HG02678 (cell line): ENCODE data around the gene MGAT3.

Experiments
- ATAC-seq: cut with Tn5 transposase; IDR thresholded peaks from one replicate; pipeline ENCODE4 v1.9.1; 2021; ENCODE audit warnings: mild to moderate bottlenecking, moderate library complexity; ENCODE audit not compliant: unreplicated experiment

MGAT3 gene

DNA sequence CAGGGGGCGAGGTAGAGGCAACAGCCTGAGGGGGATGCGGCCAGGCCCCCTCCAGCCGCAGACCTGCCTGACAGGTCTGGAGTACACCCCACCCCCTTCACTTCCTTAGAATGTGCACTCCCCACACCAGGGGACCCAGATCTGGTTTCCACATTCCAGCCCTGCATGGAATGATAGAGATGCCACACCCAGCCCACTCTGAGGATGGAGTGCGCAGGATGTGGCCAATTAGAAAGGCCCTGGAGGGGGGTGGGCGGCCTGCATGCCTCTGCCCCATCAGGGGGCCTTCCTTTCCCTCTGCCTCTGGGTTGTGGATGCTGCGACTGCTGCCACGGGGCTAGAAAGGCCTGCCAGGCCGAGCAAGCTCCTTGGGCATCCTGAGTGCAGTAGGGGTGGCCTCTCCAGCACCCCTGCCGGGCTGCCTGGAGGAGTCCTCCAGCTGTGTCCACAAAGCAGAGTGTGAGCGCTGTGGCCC is 28.2 kb upstream of the MGAT3 start:
- ATAC-seq: no peak

- ATAC-seq: no peak
Measured at GRCh38 chr22:39429186-39429585, 27.6 kb upstream of the MGAT3 start.

DNA sequence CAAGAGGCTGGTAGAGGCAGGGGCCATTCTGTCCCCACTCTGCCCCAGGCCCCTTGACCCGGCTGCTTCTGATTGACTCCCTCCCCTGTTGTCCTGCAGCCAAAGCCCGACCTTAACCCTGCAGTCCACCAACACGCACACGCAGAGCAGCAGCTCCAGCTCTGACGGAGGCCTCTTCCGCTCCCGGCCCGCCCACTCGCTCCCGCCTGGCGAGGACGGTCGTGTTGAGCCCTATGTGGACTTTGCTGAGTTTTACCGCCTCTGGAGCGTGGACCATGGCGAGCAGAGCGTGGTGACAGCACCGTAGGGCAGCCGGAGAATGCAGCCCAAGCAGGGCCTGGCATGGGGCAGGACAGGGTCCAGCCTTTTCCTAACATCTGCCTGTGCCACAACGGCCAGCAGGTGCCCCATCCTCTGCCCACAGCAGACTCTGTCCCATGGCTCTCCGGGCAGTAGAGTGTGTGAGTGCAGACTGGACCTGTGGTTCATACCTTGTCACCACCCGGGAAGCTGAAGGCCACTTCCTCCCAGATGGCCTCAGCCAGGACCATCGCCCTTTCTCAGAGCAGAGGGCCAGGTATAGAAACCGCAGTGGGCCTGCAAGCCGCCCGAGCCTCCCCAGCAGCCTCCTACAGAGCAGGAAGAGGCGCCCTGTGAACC is 26.8 kb upstream of the MGAT3 start:
- ATAC-seq: no peak

- ATAC-seq: no peak
Measured at GRCh38 chr22:39430576-39431150, 26.1 kb upstream of the MGAT3 start.

GRCh38 chr22:39431216-39431801 is 25.5 kb upstream of the MGAT3 start:
- ATAC-seq: no peak

DNA sequence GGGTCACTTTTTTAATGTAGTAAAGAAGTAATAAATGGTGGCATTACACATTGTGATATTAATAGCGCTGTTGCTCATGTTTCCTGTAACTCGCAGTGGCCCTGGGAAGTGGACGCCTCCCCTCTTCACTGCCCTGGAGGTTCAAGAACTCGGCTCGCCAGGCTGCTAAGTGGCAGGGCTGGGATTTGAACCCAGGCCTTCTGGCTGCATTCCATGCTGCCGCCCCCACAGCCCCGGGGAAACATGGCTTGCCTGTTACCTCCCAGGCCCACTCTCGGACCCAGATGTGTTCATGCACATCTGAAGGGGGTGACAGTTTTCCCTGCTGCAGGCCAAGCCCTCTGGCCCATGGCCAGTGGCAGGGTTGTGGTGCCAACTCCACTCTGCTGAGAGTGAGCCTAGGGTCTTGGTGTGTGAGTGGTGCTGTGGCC is 25.0 kb upstream of the MGAT3 start:
- no peak for ATAC-seq

DNA sequence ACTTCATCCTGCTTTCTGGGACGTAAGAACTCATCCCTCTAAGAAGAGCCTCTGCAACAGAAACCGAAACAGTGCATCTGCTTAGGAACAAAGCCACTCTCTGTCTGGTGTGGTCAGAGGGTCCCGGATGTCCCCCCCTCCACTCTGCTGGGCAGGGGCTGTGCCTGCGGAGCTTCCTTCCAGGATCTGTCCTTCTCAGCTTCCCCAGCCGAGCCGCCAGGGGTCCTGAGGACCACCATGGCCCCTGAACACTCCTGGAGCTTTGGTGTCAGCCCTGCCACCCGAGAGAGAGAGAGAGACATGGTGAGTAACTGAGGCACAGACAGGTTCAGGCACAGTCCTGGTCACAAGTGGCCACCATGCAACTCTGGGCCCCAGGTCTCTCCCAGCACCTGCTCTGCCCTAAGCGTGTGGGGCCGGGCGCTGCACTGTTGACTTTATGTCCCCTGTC is 24.4 kb upstream of the MGAT3 start:
- ATAC-seq: no peak

DNA sequence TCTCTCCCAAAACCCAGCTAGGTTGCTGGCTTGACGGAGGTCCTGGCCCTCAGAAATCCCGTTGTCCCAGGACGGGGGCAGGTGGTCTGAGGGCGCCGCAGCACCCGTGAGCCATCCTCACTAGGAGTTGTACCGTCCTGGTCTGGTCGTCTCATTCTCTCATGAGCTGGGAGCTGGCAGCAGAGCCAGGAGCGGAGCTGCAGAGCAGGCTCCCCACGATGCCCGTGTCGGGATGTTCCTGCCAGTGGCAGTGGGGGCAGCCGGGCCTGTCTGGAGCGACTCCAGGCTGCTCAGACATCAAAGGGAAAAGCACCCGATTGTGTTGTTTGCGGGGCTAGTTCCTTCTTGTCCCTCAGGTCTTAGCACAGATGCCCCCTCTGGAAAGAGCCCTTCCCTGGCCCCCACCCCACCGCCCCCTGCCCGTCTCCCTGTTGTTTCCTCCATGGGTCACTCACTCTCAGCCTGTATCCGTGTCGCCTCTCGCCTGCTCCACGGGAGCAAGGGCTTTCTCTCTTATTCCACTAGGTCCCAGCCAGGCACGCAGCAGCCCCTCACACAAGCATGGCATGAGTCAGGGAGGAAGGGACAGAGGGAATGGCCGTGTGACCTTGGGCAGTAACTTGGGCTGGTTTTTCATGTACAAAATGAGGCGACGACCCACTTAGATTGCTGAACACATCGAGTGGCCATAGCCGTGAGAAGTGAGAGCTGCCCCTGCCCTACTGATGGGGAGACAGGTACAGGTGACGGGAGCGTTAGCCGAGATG is 23.2 kb upstream of the MGAT3 start:
- no peak for ATAC-seq

- ATAC-seq: no peak
Measured at GRCh38 chr22:39434243-39434653, 22.6 kb upstream of the MGAT3 start.

- no peak for ATAC-seq
Measured at GRCh38 chr22:39434721-39435120, 22.1 kb upstream of the MGAT3 start.

DNA sequence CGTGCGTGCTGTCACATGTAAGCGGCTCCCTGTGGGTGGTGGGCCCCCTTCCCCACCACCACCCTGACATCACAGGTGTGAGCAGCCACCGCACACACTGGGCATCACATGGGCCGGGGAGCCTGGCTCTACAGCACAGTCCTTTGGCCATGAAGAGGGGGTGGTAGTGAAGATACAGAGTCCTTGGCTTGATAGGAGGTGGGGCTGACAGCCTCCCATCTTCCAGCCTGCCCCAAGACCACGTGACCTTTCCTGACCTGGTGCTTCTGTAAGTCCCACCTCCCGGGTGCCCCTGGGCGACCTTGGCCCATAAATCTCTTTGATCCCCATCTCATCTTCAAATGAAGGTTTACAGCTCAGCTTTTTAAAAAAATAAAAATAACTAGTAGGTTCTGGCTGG is 21.2 kb upstream of the MGAT3 start:
- no peak for ATAC-seq

DNA sequence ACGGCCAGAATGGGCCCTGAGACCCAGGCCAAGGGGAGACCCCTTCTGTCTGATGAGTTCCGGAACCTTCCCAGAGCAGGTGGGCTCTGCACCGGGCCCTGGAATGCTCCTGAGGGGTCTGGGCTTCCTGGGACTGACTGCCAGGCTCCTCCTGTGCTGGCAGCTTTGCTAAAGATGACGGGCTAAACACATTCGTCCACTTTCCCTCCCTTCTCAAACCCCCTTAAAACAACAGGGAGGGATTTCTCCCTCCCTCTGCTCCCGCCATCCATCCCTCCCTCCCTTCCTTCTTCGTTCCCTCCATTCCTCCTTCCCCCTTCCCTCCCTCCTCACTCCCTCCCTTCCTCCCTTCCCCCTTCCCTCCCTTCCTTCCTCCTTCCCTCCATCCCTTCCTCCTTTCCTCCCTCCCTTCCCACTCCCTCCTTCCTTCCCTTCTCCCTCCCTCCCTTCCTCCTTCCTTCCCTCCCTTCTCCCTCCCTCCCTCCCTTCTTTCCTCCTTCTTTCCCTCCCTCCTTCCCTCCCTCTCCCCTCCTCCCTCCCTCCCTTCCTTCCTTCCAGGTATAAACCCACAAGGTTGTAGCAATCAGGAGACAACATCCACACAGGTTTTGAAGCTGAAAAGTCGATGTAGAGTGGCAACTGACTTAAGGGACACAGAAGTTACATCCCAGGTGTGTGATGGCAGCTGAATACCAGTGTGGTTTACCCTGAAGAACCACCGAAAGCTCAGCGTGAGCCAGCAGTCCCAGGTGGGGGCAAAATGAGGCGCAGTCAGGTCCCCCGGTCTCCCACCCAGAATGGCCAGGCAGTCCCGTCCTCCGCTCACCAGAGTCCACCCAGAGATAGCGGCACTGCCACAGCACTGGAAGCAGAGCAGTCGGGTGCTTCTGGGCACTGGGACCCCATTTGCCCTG is 18.8 kb upstream of the MGAT3 start:
- no peak for ATAC-seq

- no peak for ATAC-seq
Measured at GRCh38 chr22:39439170-39439569, 17.6 kb upstream of the MGAT3 start.

- ATAC-seq: no peak
Measured at GRCh38 chr22:39443398-39443797, 13.4 kb upstream of the MGAT3 start.

- ATAC-seq: no peak
Measured at GRCh38 chr22:39444247-39444800, 12.5 kb upstream of the MGAT3 start.

DNA sequence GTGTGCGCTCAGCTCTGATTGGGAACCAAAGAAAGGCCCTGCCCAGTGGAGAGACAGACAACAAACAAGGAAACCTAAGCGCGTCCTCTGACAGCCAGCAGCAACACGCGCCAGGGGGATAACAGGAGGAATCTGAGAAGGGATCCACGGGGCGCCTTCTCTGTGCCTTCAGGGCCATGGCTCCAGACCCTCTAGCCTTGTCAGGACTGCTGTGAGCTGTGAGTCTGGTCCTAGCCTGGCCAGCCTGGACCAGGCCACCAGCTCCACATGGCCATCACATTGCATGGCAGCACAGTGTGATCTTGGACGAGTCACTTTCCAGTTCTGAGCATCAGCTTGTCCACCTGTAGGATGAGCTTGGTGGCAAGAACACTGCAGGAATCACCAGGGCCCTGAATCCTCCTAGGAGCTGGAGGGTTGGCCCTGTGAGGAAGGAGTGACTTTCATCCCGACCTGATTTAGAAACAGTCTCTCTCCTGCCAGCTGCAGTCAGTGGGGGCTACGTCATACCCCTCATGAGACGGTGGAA is 11.8 kb upstream of the MGAT3 start:
- no peak for ATAC-seq

DNA sequence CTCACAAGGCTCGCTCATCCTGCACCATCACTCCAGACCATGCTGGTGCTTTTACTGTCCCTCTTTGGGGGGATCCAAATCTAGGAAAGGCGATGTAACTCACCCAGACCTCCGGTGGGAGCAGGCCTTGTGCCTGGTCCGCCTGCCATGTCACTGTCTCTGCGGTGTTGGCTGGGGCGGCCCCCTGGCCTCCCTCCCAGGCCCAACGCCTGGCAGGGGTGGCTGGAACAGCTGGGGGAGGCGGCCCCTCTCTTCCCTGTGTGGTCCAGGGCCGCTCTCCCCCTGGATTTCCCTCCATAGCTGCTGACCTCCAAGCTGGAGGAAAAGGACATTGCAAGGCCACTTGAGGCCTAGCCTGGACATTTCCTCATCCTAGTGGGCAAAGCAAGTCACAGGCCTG is 11.1 kb upstream of the MGAT3 start:
- no peak for ATAC-seq

- peak; percentile 32 for ATAC-seq
Measured at GRCh38 chr22:39446239-39446721, 10.5 kb upstream of the MGAT3 start.

DNA sequence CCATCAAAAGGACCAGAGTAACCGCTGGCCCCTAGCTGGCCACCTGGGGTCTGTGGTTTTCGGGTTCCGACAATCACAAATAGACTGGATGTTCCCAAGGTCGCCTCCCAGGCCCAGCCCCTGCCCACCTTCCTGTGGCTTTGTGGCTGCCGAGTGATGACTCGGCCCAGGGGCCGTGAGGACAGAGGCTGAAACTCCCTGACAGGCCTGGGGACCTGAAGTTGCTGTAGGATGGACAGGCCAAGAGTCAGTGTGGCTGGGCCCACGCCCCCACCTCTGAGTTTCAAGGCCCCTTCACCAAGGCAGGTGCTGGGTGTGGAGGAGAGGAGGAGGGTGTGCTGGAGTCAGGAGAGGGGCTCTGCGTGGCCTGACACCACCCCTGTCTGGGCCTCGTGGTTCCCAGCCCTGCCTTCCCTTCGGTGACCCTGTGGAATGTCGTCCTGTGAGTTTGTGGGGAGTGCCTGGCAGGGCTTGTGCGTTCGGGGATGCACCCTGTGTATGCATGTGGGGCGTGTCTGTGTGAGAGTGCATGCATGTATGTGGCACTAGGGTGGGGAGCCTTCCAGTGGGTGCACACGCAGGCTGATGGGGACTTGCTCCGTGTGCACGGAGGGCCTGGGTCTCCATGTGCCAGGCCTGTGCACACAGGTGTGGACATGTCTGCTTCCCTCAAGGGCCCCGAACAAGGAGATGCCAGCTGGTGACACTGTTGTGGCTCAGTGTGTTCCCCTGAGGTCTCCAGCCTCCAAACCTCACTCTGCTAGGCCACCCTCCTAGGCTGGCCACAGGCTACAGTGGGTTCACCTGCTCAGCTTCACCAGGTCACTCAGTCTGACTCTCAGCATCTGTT is 8.4 kb upstream of the MGAT3 start:
- ATAC-seq: no peak
